ENCODE data around the gene POU2F3. TPM values are rescaled to one million over a fixed set of nuclear protein-coding genes. Genes with fewer than 3 reads are reported as not detected.

The POU2F3 gene
- total RNA-seq, 1 experiment from 2014 or later: not detected

DNA sequence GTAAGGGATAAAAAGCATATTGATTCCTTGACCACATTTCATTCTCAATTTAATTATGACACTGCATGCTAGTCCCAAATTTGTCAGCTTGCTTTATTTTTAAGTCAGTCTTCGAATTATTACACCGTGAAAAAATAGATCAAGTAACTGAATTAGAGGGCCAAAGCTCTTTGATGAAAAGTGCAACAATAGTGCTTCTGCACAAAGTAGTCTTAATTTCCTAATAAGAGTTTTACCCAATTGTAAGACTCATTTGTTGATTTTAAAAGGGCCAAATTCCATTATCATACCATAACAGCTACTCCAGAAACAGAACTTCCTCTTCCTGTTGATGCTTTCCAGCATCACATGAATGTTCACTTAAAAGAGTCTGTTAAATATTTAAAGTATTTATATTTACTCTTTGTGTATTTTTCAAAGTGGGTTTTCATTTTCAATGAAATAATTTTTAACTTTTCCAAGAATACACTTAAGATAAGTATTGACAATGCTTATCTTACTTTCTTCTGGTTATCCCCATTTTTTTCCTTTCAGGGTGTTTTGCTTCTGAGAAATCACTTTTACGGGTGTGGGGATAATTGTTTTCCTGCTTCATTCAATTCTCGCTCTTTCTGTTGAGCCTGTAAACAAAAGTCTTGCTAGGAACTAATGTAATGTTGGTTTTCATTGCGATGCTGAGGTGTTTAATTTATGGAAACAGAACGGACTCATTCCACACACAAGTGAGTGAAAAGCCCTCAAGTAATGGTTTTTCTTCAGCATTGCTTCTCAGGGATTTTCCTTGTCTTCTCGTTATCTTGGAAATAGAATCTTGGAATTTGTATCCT, 98.4 kb downstream of the POU2F3 start:
- DNase-seq (ENCODE audit: low read depth): no peak

DNA sequence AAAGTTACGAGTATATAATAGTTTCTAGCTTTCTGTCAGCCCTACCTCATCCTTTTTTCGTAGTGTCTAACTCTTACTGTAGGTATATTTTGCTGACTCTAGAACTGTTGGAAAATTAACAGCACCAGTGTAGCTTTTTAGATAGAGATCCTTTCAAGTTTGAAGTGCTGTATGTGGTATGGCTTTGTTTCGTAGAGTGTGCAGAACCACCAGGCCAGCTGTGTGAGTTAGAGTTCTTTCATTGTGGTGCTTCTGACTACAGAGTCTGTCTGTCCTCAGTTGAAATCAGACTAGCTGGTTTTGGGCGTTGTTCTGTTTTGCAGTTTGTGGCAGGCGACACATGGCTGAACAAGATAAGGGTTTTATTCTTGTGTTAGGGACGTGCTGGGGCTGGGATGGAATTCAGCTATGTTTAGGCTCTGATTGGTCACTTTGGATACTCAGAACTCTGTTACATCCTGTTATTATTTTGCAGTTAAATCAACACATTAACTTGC, 99.5 kb downstream of the POU2F3 start:
- peak; percentile 72 for DNase-seq (ENCODE audit: low read depth)

DNA sequence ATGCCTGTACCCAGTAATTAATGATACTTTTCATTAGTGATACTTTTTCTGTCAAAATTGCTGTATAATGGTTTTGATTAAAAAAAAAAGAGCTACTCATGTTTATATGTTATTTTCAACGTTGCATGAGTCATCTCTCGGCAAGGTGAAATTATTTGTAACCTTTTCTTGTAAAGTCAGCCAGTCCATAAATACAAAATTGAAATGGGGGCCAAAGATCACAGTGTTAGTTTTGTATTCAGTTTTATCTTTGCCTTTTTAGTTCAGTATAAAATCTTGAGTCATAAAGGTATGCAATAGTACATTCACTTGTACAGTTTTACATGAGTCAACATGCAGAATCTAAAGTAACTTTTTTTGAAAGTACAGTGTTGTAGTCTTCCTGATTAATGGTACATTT, 100.6 kb downstream of the POU2F3 start:
- DNase-seq (ENCODE audit: low read depth): no peak

DNA sequence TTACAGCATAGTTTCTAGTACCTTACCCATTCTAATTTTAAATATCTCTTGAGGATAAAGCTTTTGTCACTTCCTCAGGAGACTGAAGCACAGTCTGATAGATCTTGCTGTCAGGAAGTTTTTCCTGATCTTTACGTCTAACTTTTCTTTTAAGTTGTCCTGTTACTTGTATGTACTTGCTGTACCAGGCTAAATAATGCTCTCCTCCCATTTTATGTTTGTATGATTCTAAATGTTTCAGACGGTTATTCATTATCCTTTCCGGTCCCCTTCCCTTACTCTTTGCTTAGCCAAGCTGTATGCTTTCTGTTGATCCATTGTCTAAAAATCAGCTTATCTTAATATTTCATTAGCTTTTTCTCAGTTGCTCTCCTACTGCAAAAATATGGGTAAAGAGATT, 102.3 kb downstream of the POU2F3 start:
- no peak for DNase-seq (ENCODE audit: low read depth)

DNA sequence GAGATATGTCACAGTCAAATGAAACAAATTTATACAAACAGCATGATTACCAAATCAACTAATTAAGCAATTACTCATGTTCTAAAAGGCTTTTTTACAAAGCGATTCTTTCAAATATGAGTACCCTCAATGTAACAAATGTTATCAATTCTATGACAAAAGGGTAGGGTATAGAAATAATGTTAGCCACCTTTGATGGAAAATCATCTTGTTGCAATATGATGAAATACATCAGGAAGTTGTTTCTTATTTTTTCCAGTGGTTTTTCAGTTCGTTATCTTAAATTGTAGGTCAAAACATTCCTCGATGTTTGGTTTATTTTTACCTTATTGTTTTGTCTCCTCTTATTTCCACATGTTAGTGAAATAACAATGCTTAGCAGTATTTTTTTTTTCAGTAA, 102.7 kb downstream of the POU2F3 start:
- DNase-seq (ENCODE audit: low read depth): no peak

DNA sequence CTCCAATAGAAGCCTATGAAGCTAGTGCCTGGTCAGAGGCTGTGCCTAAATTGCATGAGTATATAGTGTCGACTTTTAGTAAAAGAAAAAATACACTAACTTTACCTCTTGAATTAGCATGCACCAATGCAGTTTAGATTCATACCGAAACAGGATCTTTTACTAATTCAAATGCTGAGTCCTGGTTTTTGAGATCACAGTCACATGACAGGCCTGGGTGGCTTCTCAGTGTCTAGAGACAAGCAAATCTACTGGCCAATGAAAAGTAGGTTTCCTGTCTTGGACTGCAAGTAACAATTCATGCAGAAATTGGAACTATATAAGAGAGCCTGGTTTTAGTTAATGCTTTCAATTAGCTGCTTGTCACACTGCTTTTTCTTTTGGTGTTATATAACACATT, 103.5 kb downstream of the POU2F3 start:
- no peak for DNase-seq (ENCODE audit: low read depth)

DNA sequence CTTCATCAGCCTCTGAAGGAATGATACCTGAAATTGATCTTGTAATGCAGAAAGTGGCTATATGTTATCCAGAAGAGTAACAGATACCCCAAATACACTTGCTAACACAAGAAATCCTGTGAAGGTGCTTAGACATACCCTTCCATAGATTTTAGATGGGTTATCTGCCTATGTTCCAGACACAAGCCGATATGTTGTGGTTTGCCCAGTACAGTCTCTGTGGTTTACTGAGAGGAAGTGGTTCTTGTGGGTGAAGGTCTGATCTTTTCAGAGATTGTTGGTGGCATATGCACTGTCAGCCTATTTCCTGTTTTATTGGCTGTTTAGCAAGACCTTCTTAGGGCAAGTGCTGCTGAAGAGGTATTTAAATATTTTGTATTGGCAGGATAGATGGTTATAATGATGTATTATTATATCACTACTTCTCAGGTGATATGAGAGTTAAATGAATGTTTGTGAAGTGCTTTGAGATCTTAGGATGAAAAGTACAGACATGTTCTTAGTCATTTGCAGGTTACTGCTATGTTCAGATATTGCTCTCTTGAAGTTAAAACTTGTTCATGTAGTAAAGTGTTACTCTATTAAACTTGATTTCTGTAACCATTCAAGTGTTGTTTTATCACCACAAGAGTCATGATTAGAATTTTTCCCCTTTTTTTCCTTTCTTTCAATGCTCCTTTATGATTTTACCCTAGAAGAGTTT, 104.5 kb downstream of the POU2F3 start:
- peak; percentile 90 for DNase-seq (ENCODE audit: low read depth)

DNA sequence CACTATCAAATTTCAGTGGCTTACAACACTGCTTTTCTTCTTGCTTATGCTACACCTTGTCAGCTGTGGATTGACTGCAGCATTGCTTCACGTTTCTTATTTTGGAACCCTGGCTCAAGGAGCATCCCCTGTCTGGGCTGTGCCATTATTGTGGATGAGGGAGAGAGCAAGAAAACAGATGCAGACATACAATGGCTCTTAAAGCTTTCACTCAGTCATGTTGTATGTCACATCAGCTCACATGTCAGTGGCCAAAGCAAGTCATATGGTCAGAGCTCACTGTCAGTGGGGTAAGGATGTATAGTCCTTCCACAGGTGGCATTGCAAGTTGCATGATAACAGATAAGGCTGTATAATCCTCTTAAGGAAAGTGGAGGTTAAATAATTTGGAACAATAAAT, 106.3 kb downstream of the POU2F3 start:
- DNase-seq (ENCODE audit: low read depth): no peak

DNA sequence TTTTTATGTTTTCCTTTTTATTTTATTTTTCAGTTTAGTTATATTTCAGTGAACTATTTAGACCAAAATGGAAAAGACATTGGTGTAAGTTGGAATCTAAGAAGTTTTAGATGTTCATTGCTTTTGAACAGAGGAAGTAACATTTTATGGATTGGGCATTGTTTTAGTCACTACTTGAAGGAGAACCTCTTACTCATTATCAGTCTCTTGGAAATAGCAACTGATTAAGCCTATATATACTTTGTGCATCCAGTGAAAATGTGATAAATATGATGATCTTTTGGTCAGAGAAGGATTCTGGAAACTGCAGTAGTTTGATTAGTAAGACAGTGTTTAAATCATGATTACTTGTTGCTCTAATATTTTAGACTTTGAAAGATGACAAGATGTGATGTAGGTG, 110.7 kb downstream of the POU2F3 start:
- DNase-seq (ENCODE audit: low read depth): no peak

DNA sequence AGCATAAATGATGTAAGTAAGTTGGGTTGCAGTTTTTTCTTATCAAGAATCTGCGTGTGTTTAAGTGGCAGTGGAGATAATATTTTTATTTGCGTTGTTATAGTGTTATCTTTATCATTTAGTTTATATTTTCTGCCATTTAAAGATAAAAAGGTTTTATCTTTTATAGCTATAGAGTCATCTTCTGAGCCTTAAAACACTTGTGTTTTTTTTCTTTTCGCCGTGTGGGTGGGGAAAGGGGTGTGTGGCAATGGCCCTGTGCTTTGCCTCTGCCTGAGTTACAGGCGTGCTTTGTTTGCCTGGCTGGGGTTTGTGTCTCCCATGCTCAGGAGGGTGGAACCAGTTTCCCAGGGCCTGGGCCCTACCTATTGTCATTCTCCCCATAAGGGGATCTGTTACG, 112.5 kb downstream of the POU2F3 start:
- no peak for DNase-seq (ENCODE audit: low read depth)

DNA sequence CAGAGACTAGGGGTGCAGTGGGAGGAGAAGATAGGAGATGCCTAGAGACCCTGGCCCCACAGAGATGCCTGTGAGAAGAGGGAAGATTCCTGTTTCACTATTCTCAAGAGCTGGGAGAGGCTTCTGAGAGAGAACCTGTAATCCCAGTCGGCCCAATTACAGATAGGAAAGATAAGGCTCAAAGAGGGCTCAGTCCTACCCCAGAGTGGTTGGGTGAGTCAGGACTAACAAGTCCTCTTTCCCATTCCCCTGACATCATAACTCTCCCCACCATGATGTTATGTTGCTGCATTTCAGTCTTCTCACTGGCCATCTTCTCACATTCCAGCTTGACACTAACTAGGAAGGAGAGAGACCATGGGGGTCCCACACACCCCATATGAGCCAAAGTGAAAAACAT, 114.1 kb downstream of the POU2F3 start:
- no peak for DNase-seq (ENCODE audit: low read depth)

DNA sequence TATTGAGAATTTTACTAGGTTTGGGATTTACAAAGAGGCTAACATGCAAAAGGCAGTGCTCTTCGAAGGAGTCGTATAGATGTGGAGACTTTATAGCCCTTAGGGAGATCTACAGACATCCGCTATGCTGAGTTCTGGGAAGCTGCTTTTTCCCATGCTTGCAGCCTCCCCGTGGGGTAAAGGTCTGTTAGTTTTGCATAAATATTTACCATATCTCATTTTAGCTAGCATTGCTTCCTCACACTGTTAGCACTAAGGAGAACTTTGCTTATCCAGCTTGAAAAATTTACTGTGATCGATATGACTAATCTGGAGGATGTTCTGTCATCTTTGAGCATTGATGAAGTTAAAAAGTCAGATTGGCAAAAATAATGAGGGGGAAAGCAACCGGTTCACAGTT, 114.8 kb downstream of the POU2F3 start:
- DNase-seq (ENCODE audit: low read depth): no peak

DNA sequence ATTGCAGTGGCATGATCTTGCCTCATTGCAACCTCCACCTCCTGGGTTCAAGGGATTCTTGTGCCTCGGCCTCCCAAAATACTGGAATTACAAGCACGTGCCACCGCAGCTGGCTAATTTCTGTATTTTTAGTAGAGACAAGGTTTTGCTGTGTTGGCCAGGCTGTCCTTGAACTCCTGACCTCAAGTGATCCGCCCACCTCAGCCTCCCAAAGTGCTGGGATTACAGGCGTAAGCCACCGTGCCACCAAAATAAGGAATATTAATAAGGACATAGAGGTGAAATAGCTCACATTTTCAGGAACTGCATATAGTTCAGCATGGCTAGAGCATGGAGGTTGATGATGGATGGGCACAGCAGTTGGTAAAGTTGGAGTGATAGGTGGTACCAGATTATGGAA, 117.7 kb downstream of the POU2F3 start:
- no peak for DNase-seq (ENCODE audit: low read depth)

DNA sequence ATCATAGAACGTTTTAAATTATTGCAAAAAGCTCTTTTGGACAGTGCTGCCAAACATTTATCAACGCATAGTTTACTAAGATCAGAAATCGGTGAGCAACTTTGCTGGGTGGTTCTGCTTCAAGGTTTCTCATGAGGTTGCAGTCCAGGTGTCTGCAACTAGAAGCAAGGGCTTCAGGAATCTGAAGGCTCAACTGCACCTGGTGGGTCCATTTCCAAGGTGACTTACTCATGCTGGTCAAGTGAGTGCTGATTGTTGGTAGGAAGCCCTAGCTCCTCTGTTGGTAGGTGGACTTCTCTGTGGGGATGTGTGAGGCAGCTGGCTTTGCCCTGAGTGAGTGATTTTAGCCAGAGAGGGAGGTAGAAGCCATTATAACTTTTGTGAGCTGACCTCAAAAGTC, 118.8 kb downstream of the POU2F3 start:
- no peak for DNase-seq (ENCODE audit: low read depth)

DNA sequence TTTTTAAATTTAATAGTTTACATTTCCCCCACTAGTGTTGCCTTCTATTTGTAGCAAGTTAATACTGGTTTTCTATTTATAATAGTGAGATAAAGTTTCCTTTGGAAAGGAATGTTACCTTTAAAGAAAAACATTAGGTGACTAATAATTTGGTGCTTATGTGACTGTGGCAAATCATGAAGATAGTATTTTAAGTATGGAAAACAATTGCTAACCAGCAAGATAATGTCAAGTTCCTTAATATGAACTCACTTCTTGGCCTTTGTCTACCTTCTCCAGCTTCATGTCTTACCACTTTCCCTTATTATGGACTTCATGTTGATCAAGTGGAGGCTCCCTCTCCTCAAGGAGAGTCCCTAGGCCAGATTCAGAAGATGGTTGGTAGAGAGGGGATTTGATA, 123.5 kb downstream of the POU2F3 start:
- no peak for DNase-seq (ENCODE audit: low read depth)

DNA sequence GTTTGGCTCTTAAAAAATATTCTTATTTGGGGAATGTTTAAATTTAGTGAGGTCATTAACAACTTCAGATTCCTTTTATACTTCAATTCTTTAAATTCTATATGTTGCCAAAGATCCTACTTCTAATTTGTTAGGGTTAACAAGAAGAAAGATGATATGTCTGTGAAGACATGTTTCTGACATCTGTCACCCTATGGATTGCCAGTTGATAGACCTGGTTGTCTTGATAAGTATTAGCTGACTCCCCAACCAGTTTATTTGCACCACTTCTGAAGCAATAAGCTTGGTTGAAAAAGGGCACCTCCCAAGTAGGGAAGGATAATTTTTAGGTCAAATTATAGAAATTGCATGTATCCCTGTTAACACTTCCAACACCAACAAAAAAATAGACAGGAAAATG, 125.6 kb downstream of the POU2F3 start:
- no peak for DNase-seq (ENCODE audit: low read depth)

Other genes starting within 250 kb of the POU2F3 start
- gene TRIM29, start 102.0 kb upstream of the POU2F3 start, total RNA-seq (2014; rRNA removed; shearing (Covaris generic)): not detected in 2 replicates
- 41.9 and 47.0 TPM in 2 replicates for gene OAF, start 29.1 kb upstream of the POU2F3 start, total RNA-seq (2014; rRNA removed; shearing (Covaris generic))
- 3.4 and 4.9 TPM in 2 replicates for gene TLCD5, start 85.2 kb downstream of the POU2F3 start, total RNA-seq (2014; rRNA removed; shearing (Covaris generic))
- gene ARHGEF12, start 96.3 kb downstream of the POU2F3 start, total RNA-seq (2014; rRNA removed; shearing (Covaris generic)): 42.0 and 46.4 TPM in 2 replicates

All from RPMI7951 (cell line).